HG02840 (cell line): ENCODE measurements around the gene HOXC11.

Source experiments
- ATAC-seq: cut with Tn5 transposase; IDR thresholded peaks from one replicate; pipeline ENCODE4 v1.9.1; 2021; ENCODE audit warnings: mild to moderate bottlenecking, moderate library complexity, moderate number of reproducible peaks; ENCODE audit not compliant: unreplicated experiment, low FRiP score

Gene HOXC11

DNA sequence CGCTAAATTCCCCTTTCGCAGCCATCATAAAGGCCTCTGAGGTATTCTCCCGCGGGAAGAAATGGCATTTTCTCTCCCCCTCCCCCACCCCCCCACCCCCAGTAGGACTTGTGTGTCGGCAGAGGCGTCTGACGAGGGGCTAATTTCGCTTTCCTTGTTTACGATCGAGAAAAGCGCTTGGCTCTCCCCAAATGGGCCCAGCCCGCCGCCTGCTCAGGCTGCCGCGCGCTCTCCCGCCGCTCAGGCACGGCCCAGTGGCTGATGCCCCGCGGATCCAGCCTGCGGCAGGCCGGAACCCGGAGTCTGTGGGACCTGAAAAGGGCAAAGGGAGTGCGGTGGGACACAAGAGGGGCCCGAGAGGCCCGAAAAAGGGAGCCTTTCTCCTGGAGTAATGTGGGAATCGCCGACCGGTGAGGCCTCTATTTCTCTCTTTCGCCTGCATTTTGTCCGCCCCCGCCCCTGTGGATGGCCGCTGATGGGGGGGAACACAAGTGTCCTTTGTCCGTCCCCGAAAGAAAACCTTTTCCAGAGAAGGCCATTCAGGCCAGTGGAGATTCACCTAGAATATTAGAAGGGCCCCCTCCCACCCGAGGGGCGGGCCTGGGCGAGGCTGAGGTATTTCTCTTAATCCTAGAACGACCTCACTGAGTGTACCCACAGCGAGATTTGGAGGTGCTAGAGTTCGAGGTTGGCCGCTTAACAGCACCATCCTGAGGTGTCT is 46.3 kb downstream of the HOXC11 start:
- ATAC-seq, result no peak

DNA sequence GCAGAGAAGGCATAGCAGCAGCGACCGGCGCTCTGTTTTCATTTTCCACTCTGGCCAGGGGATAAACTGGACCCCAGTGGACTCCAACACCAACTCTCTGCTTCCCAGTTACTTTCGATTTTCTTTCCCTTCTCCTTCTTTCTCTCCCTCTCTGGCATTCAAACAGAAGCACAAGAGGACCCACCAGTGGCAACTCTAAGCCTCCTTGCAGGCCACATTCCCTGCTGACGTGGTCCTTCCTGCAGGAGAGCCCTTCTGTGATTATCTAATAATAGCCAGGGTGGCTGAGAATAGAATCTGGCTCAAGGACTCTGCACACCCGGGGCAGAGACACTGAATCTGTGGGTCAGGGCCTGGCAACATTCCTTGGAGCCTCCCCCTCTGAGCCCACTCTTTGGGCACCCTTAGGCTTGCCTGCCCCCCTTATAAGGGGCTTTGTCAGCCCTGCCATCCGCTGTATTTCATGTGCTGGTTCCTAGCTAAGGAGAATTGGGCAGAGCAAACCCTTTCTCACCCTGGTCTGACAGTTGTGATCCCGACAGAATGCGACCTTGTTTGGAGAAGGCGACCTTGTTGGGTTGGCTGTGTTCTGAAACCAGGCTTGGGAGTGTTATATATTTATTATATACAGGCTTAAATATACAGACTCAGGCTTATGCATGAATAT is 47.1 kb downstream of the HOXC11 start:
- ATAC-seq, result no peak

DNA sequence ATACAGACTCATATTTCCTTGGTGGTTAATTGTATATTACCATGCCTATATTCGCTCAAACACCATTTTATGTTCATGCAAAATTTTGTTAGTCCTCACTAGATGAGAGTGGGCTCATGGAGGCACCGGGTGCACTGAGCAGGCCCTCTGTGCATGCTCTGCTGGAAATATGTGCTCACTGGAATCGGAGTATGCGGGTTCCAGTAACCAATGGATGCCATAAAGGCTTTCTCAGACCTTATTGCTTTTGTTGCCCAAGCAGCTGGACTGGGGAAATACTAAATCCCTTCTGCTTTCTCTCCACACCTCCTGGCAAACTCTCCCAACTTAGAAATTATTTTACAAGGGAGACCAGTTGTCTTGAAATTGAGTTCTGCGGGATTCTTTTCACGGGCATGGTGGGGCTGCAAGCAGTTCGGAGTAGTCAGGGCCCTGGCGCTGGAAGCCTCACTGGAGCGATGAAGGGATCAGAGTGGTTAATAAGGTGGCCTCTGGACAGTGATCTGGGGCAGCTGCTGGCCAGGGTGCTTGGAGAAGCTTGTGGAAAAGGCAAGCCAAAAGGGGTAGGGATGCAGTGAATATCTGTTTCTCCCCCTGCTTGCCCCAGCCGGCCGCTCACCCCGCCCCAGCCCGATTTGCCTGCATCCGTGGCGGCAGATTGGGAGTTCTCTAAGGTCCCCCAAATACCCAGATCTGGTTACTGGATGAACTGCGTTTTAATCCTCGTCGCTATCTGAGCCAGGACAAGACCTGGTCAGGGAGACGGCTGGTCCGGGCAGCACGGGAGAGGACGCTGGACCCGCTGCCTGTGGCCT is 47.9 kb downstream of the HOXC11 start:
- ATAC-seq, result no peak

DNA sequence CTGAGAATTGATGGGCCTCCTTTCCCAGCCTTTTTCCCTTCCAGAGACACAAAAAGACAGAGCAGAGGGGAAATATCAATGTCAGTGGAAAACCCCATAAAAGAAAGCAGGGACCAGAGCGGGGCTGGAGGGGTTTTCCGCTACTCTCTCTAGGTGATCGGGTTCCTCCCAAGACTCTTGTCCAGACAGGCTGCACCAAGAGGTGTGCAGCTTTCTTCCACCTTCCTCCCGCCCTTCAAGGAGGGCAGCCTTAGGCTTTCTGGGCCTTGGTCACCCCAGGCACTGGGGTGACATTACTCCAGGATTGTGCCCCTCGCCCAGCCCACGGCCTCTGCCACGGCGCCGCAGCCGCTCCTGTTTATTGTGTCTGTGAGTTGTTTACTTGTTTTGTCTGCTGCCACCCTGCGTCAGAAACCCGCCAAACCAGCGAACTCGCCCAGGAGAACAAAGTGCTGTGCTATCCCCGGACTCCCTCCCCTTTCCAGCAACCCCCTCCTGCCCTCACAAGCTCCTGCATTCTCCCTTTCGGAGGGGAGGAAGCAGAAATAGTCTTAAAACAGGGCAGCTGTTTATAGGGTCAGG is 48.6 kb downstream of the HOXC11 start:
- no peak for ATAC-seq

DNA sequence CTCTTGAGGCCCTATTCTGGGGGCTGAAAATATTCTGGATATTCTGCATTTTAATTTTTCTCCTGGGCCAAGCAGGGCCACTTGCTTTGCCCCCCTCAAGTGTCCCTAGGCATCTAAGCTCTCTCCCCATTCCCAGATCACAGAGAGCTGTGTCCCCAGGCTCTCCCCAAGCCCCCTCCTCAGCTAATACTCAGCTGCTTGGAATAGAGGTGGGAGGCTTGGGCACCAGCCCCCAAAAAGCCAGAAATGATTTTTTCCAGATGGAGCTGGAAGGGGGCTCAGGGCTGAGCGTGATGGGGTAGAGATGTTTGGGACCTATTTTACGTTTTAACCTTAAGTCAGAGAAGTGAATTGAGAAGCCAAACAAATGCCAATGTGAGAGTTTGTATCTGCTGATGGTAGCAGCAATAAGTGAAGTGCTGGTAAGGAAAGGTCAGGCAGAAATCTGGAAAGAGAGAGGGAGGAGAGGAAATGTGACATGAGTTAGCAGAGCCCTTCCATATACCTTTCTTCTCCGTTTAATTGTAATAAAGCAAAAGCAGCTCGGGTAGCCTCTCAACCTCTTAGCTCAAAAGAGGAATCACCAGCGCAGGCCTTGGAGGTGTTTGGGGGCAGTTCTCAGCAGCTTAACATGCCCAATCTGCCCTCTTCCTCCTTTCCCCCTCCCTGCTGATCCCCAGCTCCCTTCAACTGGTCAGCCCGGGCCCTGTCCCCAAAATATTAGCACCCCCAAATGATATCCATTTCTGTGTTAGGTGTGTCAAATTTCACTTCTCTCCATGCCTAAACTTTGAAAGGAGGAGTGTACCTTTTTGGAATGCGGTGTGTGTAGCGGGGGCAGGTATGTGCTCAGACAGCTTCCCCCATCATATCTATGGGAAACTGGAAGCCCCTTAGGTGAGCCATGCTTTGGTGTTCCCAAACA is 50.3 kb downstream of the HOXC11 start:
- ATAC-seq, result no peak

DNA sequence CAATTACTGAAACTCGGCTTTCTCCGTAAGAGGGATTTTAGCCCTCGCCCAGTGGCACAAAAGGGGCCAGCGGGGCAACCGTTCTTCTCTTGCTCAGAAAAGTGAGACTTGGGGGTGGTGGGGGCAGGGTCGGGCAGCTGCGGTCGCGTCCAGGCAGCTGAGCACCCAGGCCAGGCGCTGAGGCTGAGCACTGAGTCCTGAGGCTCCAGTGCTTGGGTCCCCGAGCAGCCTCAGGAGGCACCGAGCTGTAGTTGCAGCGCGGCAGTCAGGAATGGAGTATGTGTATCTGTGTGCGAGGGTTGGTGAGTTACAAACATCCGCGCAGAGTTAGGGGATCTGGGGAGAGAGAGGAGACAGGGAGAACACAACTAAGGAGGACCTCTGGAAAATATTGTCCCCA is 51.2 kb downstream of the HOXC11 start:
- no peak for ATAC-seq

DNA sequence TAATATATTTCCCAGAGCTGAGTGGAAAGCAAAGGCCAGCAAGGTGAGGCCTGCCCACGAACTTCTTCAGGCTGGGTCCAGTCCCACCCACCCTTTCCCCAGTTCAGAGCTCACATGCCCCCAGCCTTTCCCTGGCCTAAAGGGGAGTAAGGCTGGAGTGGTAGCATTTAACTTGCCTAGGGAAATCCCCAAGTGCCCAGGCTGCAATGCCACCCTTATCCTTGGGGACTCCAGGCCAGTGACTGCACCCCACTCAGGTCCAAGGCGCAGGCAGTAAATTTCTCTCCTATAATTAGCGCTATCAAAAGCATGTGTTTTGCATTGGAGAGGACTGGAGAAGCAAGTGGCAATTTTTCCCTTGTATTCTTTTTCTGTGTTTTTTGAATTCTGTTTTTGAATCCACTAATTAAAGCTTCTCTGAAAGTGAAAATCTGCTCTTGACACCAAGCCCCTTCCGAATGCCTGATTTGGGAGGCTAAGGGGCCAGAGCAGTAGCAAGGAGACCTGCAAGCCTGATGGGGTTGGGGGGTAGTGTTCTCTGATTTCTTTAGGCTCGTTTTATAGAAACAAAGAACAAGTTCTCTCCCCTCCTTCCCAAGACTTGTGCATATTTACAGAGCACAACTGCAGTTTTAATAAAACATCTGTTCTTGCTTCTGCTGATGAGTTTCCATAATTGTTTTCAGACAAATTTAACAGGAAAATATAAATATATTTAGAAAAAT is 51.8 kb downstream of the HOXC11 start:
- no peak for ATAC-seq

DNA sequence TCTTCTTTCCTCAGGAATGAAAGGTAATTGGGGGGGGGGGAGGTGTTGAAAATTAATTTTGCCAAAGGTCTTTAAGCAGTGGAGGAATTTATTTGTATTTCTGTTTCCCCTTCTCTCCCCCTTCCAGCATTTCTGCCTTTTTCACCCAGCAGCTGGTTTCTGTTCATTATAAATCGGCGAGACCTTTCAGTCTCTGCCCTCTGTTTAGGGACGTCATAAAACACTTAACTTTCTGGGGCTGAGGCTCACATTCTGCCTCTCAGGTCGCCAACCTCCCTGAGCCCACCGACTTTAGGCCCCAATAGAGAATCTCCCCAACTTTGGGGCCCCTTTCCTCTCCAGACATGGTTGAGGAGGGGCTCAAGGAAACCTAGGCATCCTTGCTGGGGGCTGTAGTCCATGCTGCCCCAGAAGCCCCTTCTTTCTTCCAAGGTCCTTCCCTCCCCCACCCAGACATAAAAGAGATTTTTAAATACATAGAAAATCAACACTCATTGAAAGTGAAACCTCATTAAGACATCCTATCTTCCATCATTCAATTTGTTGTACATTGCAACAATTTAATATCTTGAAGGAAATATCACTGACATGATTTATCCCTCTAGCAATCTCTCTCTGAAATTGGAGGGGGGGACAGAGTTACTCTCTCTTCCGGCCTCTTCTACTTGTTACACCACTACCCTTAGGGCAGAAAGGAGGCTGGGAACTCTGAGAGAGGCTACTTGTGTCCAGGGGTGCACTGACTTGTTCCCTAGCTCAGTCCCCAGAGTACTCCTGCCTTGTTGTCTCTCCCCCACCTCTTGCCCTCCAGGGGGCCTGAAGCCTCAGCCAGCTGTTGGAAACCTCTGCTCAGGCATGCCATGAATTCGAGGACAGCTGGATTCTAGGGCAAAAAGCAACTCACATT is 52.8 kb downstream of the HOXC11 start:
- ATAC-seq, result no peak

DNA sequence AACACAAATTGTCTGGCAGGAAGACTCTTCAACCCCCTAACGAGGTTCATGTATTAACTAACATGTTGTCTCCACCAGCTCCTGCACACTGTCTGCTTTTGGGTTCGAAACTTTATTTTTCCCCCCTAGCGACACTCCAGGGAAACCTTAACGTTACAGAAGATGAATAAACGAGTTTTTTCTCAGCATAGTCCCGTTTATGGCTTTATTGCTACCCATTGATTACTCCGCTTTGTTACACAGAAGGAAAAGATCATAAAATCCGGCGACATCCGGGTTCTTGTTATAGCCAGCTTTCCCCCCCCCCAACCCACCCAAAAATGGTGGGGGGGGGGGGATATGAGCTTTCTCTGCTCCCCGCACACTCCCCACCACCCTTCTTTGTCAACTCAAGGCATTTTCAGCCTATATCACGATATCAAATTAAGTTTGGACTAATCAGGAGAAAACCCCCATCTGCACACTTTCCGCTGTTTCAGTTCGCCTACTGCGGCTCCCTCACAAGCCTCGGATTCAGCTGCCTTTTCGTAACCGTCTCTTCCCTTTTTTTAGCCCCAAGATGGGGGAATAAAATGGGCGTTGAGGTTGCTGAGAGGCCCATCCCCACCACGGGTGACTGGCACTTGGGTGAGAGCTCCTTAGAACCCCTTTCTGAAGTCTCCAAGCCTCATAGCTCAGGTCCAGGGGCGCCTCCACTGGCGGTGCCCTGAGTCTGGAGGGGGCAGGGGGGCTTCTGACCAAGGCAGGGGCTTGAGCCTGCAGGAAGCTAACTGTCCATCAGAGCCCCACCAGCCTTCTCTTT is 53.9 kb downstream of the HOXC11 start:
- no peak for ATAC-seq
